RPMI7951 (cell line): Measurements from ENCODE around the gene RALGPS1. TPM values are rescaled to one million over a fixed set of nuclear protein-coding genes. Genes with fewer than 3 reads are reported as not detected.

ENCODE experiments used
- DNase-seq: peaks from one replicate; pipeline ENCODE4 v3.0.0-alpha.2; 2012; ENCODE audit warnings: low read depth
- total RNA-seq: library from RNA; depleted of rRNA; stranded (reverse); fragments of >200 nt; shearing (Covaris generic); gene quantifications from 2 replicates; pipeline ENCODE4 v1.2.3, GENCODE V29; 2014

RALGPS1 gene
- total RNA-seq, 1 experiment from 2014 or later: 4.0 TPM

GRCh38 chr9:126904586-126904985, 10.0 kb upstream of the RALGPS1 start:
- no peak for DNase-seq

- DNase-seq: no peak
These were observed 8.5 kb upstream of the RALGPS1 start for GRCh38 chr9:126906091-126906490.

- DNase-seq: no peak
These were observed 7.5 kb upstream of the RALGPS1 start for GRCh38 chr9:126907058-126907457.

GRCh38 chr9:126915281-126915816, 767 bp downstream of the RALGPS1 start:
- DNase-seq: no peak

GRCh38 chr9:126915846-126916543, 1.4 kb downstream of the RALGPS1 start:
- DNase-seq: no peak

GRCh38 chr9:126916909-126917308, 2.3 kb downstream of the RALGPS1 start:
- DNase-seq: no peak

GRCh38 chr9:126919193-126919592, 4.6 kb downstream of the RALGPS1 start:
- DNase-seq: no peak

GRCh38 chr9:126925876-126926275, 11.3 kb downstream of the RALGPS1 start:
- DNase-seq: no peak

- no peak for DNase-seq
These were observed 11.8 kb downstream of the RALGPS1 start for GRCh38 chr9:126926364-126926763.

- DNase-seq: no peak
These were observed 12.8 kb downstream of the RALGPS1 start for GRCh38 chr9:126927419-126927818.

- DNase-seq: no peak
These were observed 18.3 kb downstream of the RALGPS1 start for GRCh38 chr9:126932871-126933321.

GRCh38 chr9:126933334-126933980, 18.9 kb downstream of the RALGPS1 start:
- no peak for DNase-seq

GRCh38 chr9:126934441-126934840, 19.9 kb downstream of the RALGPS1 start:
- no peak for DNase-seq

- no peak for DNase-seq
These were observed 21.0 kb downstream of the RALGPS1 start for GRCh38 chr9:126935630-126936029.

GRCh38 chr9:126937444-126937843, 22.9 kb downstream of the RALGPS1 start:
- DNase-seq: no peak

GRCh38 chr9:126938327-126938726, 23.7 kb downstream of the RALGPS1 start:
- peak; percentile 4 for DNase-seq

GRCh38 chr9:126939821-126940221, 25.2 kb downstream of the RALGPS1 start:
- DNase-seq: no peak

- DNase-seq: no peak
These were observed 27.8 kb downstream of the RALGPS1 start for GRCh38 chr9:126942399-126942798.

- no peak for DNase-seq
These were observed 31.1 kb downstream of the RALGPS1 start for GRCh38 chr9:126945682-126946081.

- DNase-seq: no peak
These were observed 32.9 kb downstream of the RALGPS1 start for GRCh38 chr9:126947529-126947928.

- no peak for DNase-seq
These were observed 37.8 kb downstream of the RALGPS1 start for GRCh38 chr9:126952205-126952977.

GRCh38 chr9:126953041-126953809, 38.6 kb downstream of the RALGPS1 start:
- no peak for DNase-seq
